Left ventricle myocardium inferior (tissue), 1 donor: ENCODE measurements around the gene RPH3AL. TPM values are rescaled to one million over a fixed set of nuclear protein-coding genes. Genes with fewer than 3 reads are reported as not detected.

Source experiments
- DNase-seq: peaks from one replicate; pipeline ENCODE4 v3.0.0-alpha.2; 2020
- H3K27ac ChIP-seq: fragments of 200-600 bp; replicated peaks from 2 replicates; pipeline ENCODE4 v1.8.0; 2021
- H3K27me3 ChIP-seq: fragments of 200-600 bp; 2 replicates; pipeline ENCODE4 v1.8.0; 2021; ENCODE audit warnings: low read depth
- H3K36me3 ChIP-seq: fragments of 200-600 bp; 2 replicates; pipeline ENCODE4 v1.8.0; 2021
- H3K4me1 ChIP-seq: fragments of 200-600 bp; 2 replicates; pipeline ENCODE4 v1.8.0; 2021
- H3K4me3 ChIP-seq: fragments of 200-600 bp; 2 replicates; pipeline ENCODE4 v1.8.0; 2021; ENCODE audit warnings: mild to moderate bottlenecking, moderate library complexity
- H3K9me3 ChIP-seq: fragments of 200-600 bp; replicated peaks from 2 replicates; pipeline ENCODE4 v1.8.0; 2021
- CTCF ChIP-seq: fragments of 200-600 bp; IDR thresholded peaks from 2 replicates; pipeline ENCODE4 v1.8.0; 2021; ENCODE audit warnings: antibody characterized with exemption, mild to moderate bottlenecking, borderline replicate concordance
- intact Hi-C: fragments of 100-400 bp; cut with micrococcal nuclease; formaldehyde crosslinking; loops from one replicate; pipeline ENCODE4 v1.11.0; 2022
- total RNA-seq: library from RNA; stranded (reverse); fragmentation: NEBNext Ultra II Directional; extraction: Animal tissue kit (Norgen Biotek cat#: 25700); gene quantifications from one replicate; pipeline ENCODE4 v1.2.1, GENCODE V29; 2021
- donor health status: DM: no; HTN: yes; CAD: no; lungs with severe emphysema.

RPH3AL gene
- total RNA-seq, 1 donor from 2014 or later: 4.0 TPM

DNA sequence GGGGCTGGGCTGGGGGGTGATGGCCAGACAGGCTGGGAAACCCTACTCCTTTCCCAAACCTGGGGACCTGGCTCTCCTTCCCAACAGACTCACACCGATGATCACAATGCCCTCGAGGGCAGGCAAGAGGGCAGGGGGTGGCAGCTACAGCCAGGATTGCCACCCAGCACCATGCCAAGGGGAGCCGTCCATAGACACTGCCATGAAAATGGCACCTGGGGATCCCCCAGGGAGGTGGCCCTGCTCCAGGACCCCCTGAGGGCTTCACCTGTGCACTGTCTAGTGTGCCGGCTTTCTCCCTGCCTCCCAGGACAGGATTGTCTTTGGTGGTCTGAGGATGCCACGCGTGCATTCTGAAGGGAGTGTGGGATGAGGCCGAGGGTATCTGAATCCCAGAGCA lies 24.6 kb downstream of the RPH3AL start:
- Histone ChIP-seq H3K27ac (no peak overlapping the region), H3K27me3 (no peaks in the 10 kb centered on the region), H3K36me3 (peaks cover 6% of the 10 kb centered on the region), H3K4me3 (no peak overlapping the region), H3K4me1 (peaks cover 10% of the 10 kb centered on the region), H3K9me3 (no peaks in the 10 kb centered on the region)
- no peak for DNase-seq
- no peak for TF ChIP-seq CTCF
- intact Hi-C loops: no loop called here

DNA sequence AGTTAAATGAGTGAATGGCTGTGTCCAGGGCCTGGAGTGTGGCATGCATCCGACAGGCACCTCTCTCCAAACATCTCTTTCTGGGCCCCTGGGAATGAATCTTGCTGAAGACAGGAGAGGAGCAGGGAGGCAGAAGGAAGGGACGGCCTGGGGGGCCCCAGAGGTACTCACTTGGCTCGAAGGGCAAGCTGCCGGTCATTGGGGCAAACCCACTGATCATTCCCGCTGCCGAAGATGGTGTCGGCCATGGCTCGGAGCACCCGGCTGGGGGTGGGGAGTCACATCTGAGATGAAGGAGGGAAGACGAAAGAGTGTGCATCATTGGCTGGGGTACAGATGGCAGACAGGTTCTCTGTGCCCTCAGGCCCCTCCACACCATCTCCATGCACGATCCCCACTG lies 25.3 kb downstream of the RPH3AL start:
- no peak for TF ChIP-seq CTCF
- Histone ChIP-seq H3K9me3 (no peaks in the 10 kb centered on the region), H3K27me3 (peaks cover 2% of the 10 kb centered on the region), H3K4me1 (peaks cover 10% of the 10 kb centered on the region), H3K27ac (no peak overlapping the region), H3K36me3 (peaks cover 6% of the 10 kb centered on the region), H3K4me3 (no peak overlapping the region)
- DNase-seq: no peak
- intact Hi-C loops: no loop called here

DNA sequence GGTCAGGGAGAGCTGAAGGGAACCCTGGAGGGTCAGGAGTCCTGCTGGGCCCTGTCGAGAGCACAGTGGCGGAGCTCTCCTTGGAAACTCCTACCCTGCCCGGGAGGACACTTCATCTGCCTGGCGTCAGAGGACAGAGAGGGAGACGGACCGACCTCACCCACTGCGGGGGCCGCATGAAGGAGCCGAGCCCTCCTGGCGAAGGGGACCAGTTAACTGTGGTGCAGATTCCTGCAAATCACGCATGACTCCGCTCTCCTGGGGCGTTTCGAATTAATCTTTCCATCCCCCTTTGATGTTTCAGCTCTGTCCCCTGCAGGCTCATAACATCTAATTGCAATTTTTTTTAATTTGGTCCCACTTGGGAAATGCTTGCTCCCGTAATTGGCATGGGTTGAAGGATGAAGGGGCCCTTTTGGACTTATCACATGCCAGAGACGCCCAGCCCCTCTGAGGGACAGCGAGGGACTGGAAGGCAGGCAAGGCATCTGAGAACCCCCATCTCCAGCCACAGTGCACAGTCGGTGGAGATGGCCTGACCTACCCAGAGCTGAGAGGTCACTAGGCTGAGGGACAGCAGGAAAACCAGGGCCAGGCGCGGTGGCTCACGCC lies 26.5 kb downstream of the RPH3AL start:
- Histone ChIP-seq H3K9me3 (no peaks in the 10 kb centered on the region), H3K4me1 (peaks cover 16% of the 10 kb centered on the region), H3K27me3 (peaks cover 14% of the 10 kb centered on the region), H3K36me3 (peaks cover 6% of the 10 kb centered on the region), H3K27ac (no peak overlapping the region), H3K4me3 (no peak overlapping the region)
- no peak for DNase-seq
- intact Hi-C loops: no loop called here
- no peak for TF ChIP-seq CTCF

DNA sequence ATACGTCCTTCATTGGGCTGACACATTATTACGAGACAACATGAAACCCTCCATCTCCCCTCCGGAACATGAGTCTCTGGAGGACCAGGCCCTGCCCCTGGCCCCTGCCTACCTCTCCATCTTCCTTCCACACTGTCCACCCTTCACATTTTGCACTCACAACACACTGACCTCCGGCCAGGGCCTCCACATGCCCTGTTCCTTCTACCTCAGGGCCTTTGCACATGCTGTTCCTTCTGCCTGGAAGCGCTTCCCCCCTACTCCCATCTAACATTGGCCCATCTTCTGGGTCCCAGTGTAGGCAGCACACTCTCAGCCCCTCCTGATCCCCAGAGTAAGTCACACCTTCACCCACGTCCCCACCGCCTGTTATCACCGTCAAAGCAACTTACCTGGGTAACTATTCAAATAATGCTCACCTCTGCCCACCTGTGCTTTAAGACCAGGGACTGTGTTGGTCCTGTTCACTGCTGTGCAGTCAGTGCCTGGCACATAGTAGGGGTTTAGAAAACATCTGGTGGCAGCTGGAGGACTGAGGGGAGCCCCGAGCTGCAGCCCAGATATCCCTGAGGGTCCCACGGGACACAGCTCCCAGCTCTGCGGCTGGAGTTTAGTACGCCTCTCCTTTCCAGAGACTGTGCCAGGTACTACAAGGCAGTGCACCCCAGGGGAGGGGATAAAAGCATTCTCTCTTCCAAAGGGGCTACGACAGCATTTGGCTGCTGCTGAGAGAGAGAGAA lies 27.2 kb downstream of the RPH3AL start:
- Histone ChIP-seq H3K27me3 (peaks cover 21% of the 10 kb centered on the region), H3K9me3 (no peaks in the 10 kb centered on the region), H3K4me3 (no peak overlapping the region), H3K36me3 (peaks cover 6% of the 10 kb centered on the region), H3K27ac (no peak overlapping the region), H3K4me1 (peaks cover 15% of the 10 kb centered on the region)
- no peak for DNase-seq
- TF ChIP-seq CTCF: no peak
- intact Hi-C loops: no loop called here

GRCh38 chr17:323721-324571 lies 28.7 kb downstream of the RPH3AL start:
- intact Hi-C loops: no loop called here
- no peak for TF ChIP-seq CTCF
- no peak for DNase-seq
- Histone ChIP-seq H3K36me3 (peaks cover 11% of the 10 kb centered on the region), H3K27ac (no peak overlapping the region), H3K4me3 (no peak overlapping the region), H3K27me3 (peaks cover 23% of the 10 kb centered on the region), H3K9me3 (no peaks in the 10 kb centered on the region), H3K4me1 (peaks cover 10% of the 10 kb centered on the region)
